Measurements from ENCODE around the gene NFATC2.

NFATC2 gene

GRCh38 chr20:51513545-51513944 lies 29.0 kb downstream of the NFATC2 start:
- TF ChIP-seq CTCF (IDR thresholded peaks at IDR 0.05; ENCODE audit: borderline replicate concordance, control extremely low read depth, extremely low read depth, insufficient read depth, missing control alignments) = no peak
- no peak for DNase-seq (ENCODE audit: low spot score)
- in situ Hi-C loops (cut with MboI; ENCODE audit: low sequenced_read_pairs, unreplicated experiment) = no loop called here

- TF ChIP-seq CTCF (IDR thresholded peaks at IDR 0.05; ENCODE audit: borderline replicate concordance, control extremely low read depth, extremely low read depth, insufficient read depth, missing control alignments) = no peak
- DNase-seq (ENCODE audit: low spot score) = no peak
- in situ Hi-C loops (cut with MboI; ENCODE audit: low sequenced_read_pairs, unreplicated experiment) = no loop called here
Observed at GRCh38 chr20:51512645-51513044, 29.9 kb downstream of the NFATC2 start.

- no peak for DNase-seq (ENCODE audit: low spot score)
- no peak for TF ChIP-seq CTCF (IDR thresholded peaks at IDR 0.05; ENCODE audit: borderline replicate concordance, control extremely low read depth, extremely low read depth, insufficient read depth, missing control alignments)
- in situ Hi-C loops (cut with MboI; ENCODE audit: low sequenced_read_pairs, unreplicated experiment) = no loop called here
Observed at GRCh38 chr20:51511861-51512619, 30.5 kb downstream of the NFATC2 start.

GRCh38 chr20:51510936-51511605 lies 31.4 kb downstream of the NFATC2 start:
- DNase-seq (ENCODE audit: low spot score) = no peak
- TF ChIP-seq CTCF (IDR thresholded peaks at IDR 0.05; ENCODE audit: borderline replicate concordance, control extremely low read depth, extremely low read depth, insufficient read depth, missing control alignments) = no peak
- in situ Hi-C loops (cut with MboI; ENCODE audit: low sequenced_read_pairs, unreplicated experiment) = no loop called here

- in situ Hi-C loops (cut with MboI; ENCODE audit: low sequenced_read_pairs, unreplicated experiment) = no loop called here
- no peak for TF ChIP-seq CTCF (IDR thresholded peaks at IDR 0.05; ENCODE audit: borderline replicate concordance, control extremely low read depth, extremely low read depth, insufficient read depth, missing control alignments)
- no peak for DNase-seq (ENCODE audit: low spot score)
Observed at GRCh38 chr20:51510169-51510568, 32.4 kb downstream of the NFATC2 start.

- DNase-seq (ENCODE audit: low spot score) = no peak
- TF ChIP-seq CTCF (IDR thresholded peaks at IDR 0.05; ENCODE audit: borderline replicate concordance, control extremely low read depth, extremely low read depth, insufficient read depth, missing control alignments) = no peak
- in situ Hi-C loops (cut with MboI; ENCODE audit: low sequenced_read_pairs, unreplicated experiment) = no loop called here
Observed at GRCh38 chr20:51509208-51509607, 33.3 kb downstream of the NFATC2 start.
